AG04450 (cell line): ENCODE measurements around the gene MYH14. TPM values are rescaled to one million over a fixed set of nuclear protein-coding genes. Genes with fewer than 3 reads are reported as not detected.
"Not testable (repeated sequence)": the region's sequence is repeated elsewhere in the genome, so short reads cannot be mapped to it uniquely, and the experiment has no call there.

Experiments
- CTCF ChIA-PET: fragments of 300-600, 350-600 bp; formaldehyde crosslinking; extraction: SDS; loops from one replicate; lab custom pipeline; 2022; ENCODE audit warnings: antibody characterized with exemption, inconsistent platforms; lab: Charles Lee
- POLR2A ChIA-PET: fragments of 350-600 bp; formaldehyde crosslinking; extraction: SDS; loops from one replicate; lab custom pipeline; 2021; ENCODE audit warnings: antibody characterized with exemption, inconsistent platforms; lab: Yijun Ruan, JAX
- DNase-seq: peaks from one replicate; pipeline ENCODE4 v3.0.0-alpha.2; 2011; ENCODE audit warnings: low read depth, low spot score
- H3K27ac ChIP-seq: one replicate; pipeline ENCODE4 v1.5.1; 2012; ENCODE audit warnings: low read depth, low read length, control low read depth
- H3K27me3 ChIP-seq: one replicate; pipeline ENCODE4 v1.6.0; 2012; ENCODE audit warnings: low read length; ENCODE audit not compliant: control insufficient read depth, insufficient read depth
- H3K4me3 ChIP-seq: 2 replicates; pipeline ENCODE4 v1.5.1; 2011; ENCODE audit warnings: mild to moderate bottlenecking, low read depth, low read length, control low read depth
- H3K9me3 ChIP-seq: 2 replicates; pipeline ENCODE4 v1.5.1; 2012; ENCODE audit warnings: low read length; ENCODE audit not compliant: control insufficient read depth, insufficient read depth
- polyA plus RNA-seq: library from polyadenylated mRNA; depleted of rRNA; stranded (reverse); fragments of >200 nt; gene quantifications from 2 replicates; pipeline ENCODE4 v1.2.3, GENCODE V29; 2011
- TF ChIP-seq, protein P1 (sequence below): IDR thresholded peaks from 2 replicates; pipeline ENCODE4 v1.5.1; 2011; ENCODE audit warnings: low read depth, low read length, control low read depth, inconsistent platforms

Gene MYH14
- polyA plus RNA-seq, 1 experiment: not detected

DNA sequence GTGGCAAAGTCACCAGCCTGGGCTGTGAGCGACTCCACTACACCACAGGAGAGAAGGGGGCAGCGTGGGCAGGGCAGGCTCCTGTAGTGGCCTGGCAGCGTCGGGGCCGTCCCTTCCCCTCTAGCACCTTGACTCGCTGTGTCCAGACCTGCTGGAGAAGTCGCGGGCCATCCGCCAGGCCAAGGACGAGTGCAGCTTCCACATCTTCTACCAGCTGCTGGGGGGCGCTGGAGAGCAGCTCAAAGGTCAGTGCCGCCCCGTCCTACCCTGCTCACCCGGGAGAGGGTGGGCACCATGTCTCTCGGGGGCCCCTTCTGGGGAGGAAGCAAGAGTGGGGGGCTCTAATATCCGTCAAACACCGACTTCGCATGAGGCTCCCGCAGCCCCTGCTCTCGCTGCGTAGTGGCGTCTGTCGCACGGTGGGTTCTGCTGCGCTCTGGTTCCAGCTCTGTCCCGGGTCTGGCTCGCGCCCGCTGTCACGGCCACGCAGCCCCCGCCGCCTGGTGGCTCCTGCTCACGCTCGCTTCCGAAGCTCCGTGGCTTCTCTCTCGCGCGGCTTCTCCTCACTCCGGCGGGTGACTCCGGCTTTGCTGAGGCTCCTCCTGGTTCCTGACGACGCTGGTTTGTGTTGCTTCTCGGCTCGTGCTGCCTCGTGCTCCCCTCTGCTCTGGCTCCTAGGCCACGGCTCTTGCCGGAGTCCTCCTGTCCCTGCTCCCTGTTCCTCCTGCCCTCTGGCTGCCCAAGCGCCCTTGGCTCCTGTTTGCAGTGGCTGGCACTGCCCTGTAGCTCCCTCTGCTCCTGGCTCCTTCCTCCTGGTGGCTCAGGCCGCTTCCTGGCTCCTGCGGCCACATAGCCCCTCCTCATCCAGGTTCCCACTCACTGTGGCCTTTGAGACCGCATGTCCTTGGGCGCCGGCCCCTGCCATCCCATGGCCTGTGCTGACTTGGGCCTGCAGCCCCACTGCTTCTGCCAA lies 27.2 kb downstream of the MYH14 start:
- CTCF ChIA-PET: no interaction called here
- TF ChIP-seq, protein P1, sequence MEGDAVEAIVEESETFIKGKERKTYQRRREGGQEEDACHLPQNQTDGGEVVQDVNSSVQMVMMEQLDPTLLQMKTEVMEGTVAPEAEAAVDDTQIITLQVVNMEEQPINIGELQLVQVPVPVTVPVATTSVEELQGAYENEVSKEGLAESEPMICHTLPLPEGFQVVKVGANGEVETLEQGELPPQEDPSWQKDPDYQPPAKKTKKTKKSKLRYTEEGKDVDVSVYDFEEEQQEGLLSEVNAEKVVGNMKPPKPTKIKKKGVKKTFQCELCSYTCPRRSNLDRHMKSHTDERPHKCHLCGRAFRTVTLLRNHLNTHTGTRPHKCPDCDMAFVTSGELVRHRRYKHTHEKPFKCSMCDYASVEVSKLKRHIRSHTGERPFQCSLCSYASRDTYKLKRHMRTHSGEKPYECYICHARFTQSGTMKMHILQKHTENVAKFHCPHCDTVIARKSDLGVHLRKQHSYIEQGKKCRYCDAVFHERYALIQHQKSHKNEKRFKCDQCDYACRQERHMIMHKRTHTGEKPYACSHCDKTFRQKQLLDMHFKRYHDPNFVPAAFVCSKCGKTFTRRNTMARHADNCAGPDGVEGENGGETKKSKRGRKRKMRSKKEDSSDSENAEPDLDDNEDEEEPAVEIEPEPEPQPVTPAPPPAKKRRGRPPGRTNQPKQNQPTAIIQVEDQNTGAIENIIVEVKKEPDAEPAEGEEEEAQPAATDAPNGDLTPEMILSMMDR: no peak
- no peak overlapping the region for H3K4me3 ChIP-seq
- DNase-seq: no peak
- POLR2A ChIA-PET: no interaction called here
- H3K27ac ChIP-seq: no peak overlapping the region
- H3K9me3 ChIP-seq: peaks cover 21% of the 10 kb centered on the region
- H3K27me3 ChIP-seq: peaks cover 3% of the 10 kb centered on the region

DNA sequence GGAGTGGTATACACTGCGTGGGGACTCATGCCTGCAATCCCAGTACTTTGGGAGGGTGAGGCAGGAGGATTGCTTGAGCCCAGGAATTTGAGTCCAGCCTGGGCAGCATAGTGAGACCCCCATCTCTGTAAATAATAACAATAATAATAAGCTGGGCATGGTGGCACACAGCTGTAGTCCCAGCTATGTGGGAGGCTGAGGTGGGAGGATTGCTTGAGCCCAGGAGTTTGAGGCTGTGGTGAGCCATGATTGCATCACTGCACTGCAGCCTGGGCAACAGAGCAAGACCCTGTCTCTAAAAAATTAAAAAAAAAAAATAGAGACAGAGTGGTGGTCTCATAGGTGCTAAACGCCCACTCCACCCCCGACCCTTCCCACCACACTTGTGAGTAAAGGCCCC lies 28.0 kb downstream of the MYH14 start:
- CTCF ChIA-PET: not testable (repeated sequence)

DNA sequence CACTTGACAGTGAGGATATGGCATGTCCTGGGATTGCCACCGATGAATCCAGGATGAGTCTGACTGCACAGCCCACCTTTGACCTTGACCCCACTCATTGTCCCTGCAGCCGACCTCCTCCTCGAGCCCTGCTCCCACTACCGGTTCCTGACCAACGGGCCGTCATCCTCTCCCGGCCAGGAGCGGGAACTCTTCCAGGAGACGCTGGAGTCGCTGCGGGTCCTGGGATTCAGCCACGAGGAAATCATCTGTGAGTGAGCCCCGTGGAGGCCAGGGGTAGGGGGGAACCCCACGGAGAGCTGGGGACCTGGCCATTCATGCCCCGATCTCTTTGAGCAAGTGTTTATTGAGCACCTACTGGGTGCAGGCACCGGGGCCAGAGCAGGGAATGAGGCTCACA lies 28.4 kb downstream of the MYH14 start:
- no peak overlapping the region for H3K27ac ChIP-seq
- TF ChIP-seq, protein P1: no peak
- no peak for DNase-seq
- H3K9me3 ChIP-seq: peaks cover 21% of the 10 kb centered on the region
- CTCF ChIA-PET: no interaction called here
- H3K27me3 ChIP-seq: peaks cover 3% of the 10 kb centered on the region
- POLR2A ChIA-PET: no interaction called here
- H3K4me3 ChIP-seq: no peak overlapping the region

More for the DNA sequence above, 28.0 kb downstream of the MYH14 start:
- H3K4me3 ChIP-seq, H3K27ac ChIP-seq, POLR2A ChIA-PET, H3K27me3 ChIP-seq, DNase-seq: not testable (repeated sequence)
- H3K9me3 ChIP-seq: peaks cover 21% of the 10 kb centered on the region

DNA sequence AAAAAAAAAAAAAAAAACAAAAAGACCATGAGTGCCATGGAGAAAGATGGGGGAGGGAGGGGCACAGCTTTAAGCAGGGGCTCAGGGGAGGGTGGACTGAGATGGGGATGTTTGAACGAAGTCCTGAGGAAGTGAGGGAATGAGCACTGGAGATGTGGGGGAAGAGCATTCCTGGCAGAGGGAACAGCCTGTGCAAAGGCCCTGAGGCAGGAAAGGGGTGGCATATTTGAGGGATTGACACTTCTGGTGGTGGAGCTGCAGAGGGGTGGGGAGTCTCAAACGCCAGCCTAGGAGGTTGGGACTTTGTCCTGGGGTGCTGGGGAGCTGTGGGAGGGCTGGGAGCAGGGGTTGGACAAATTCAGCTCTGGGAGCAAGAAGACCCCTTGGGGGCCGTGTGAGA lies 29.2 kb downstream of the MYH14 start:
- ChIA-PET POLR2A (no interaction called here), CTCF (no interaction called here)
- Histone ChIP-seq H3K4me3 (no peak overlapping the region), H3K27me3 (peaks cover 3% of the 10 kb centered on the region), H3K9me3 (peaks cover 17% of the 10 kb centered on the region), H3K27ac (no peak overlapping the region)
- DNase-seq: no peak
- TF ChIP-seq, protein P1: no peak

DNA sequence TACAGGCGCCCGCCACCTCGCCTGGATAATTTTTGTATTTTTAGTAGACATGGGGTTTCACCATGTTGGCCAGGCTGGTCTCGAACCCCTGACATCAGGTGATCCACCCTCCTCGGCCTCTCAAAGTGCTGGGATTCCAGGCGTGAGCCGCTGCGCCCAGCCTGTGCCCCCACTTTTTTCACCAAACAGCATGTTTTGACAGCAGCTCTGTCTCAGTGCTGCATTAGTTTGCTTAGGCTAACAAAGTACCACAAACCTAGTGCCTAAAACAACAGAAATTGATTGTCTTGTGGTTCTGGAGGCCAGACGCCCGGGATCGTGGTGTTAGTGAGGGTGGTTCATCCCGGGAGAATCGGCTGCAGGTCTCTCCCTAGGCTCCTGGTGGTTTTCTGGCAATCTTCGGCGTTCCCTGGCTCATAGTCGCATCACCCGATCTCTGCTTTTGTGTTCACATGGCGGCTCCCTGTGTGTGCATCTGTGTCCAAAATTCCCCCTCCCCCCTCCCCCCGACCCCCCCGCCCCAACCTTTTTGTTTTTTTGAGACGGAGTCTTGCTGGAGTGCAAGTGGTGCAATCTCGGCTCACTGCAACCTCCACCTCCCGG lies 30.0 kb downstream of the MYH14 start:
- H3K27ac ChIP-seq: no peak overlapping the region
- CTCF ChIA-PET: no interaction called here
- H3K27me3 ChIP-seq: peaks cover 3% of the 10 kb centered on the region
- no peak overlapping the region for H3K4me3 ChIP-seq
- DNase-seq: no peak
- POLR2A ChIA-PET: no interaction called here
- TF ChIP-seq, protein P1: no peak
- H3K9me3 ChIP-seq: peaks cover 21% of the 10 kb centered on the region

DNA sequence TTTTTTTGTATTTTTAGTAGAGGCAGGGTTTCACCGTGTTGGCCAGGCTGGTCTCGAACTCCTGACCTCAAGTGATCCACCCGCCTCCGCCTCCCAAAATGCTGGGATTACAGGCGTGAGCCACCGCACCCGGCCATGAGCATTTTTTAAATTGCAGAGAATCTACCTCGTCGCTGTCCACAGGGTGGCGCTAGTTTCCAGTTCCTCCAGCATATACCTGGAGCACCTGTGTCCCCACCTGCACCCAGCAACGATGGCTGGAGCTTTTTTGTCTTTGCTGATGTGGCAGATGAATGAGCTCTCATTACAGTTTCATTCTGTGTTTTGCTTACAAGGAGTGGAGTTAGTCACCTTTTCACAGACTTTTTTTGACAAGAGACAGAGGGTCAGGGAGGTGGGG lies 34.1 kb downstream of the MYH14 start:
- POLR2A ChIA-PET, DNase-seq, H3K27ac ChIP-seq, H3K9me3 ChIP-seq, H3K27me3 ChIP-seq, H3K4me3 ChIP-seq: not testable (repeated sequence)
- CTCF ChIA-PET: interaction anchor here (0.6 kb wide), 1 partner anchor 1419 kb away, joined by 3 read pairs; no protein-coding TSS in a partner anchor
